Measurements from ENCODE around the gene ALLC.

- TF ChIP-seq, protein P1, sequence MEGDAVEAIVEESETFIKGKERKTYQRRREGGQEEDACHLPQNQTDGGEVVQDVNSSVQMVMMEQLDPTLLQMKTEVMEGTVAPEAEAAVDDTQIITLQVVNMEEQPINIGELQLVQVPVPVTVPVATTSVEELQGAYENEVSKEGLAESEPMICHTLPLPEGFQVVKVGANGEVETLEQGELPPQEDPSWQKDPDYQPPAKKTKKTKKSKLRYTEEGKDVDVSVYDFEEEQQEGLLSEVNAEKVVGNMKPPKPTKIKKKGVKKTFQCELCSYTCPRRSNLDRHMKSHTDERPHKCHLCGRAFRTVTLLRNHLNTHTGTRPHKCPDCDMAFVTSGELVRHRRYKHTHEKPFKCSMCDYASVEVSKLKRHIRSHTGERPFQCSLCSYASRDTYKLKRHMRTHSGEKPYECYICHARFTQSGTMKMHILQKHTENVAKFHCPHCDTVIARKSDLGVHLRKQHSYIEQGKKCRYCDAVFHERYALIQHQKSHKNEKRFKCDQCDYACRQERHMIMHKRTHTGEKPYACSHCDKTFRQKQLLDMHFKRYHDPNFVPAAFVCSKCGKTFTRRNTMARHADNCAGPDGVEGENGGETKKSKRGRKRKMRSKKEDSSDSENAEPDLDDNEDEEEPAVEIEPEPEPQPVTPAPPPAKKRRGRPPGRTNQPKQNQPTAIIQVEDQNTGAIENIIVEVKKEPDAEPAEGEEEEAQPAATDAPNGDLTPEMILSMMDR (IDR thresholded peaks at IDR 0.05), result no peak
- no peak for TF ChIP-seq EZH2 (IDR thresholded peaks at IDR 0.05; ENCODE audit: borderline replicate concordance, insufficient read depth, low read depth, low read length, poor library complexity, severe bottlenecking)
Observed at GRCh38 chr2:3737128-3737527, 79.1 kb downstream of the ALLC start.
